ENCODE results near the gene DUOXA2. TPM values are rescaled to one million over a fixed set of nuclear protein-coding genes. Genes with fewer than 3 reads are reported as not detected.

Gene DUOXA2
- total RNA-seq, 4 donors from 2014 or later, result 0.68 to 10.0 TPM; not detected in 2

GRCh38 chr15:45156744-45157455, 42.8 kb downstream of the DUOXA2 start:
- no peaks in the 10 kb centered on the region for H3K4me1 ChIP-seq
- TF ChIP-seq EP300 (IDR thresholded peaks at IDR 0.05; ENCODE audit: low read depth) (no peak), POLR2A (IDR thresholded peaks at IDR 0.05) (no peak), POLR2AphosphoS5 (IDR thresholded peaks at IDR 0.05) (no peak), CTCF (IDR thresholded peaks at IDR 0.05) (no peak)
- H3K9me3 ChIP-seq, result no peaks in the 10 kb centered on the region
- H3K4me3 ChIP-seq, result no peak overlapping the region
- 70 to 87% methylated on average over 4 to 7 of the region's 7 CpGs for whole genome bisulfite sequencing, 2 donors (ENCODE audit: low coverage in 1 of 2)
- intact Hi-C loops (cut with DNase I; ENCODE audit: low total_unique reads) (loop anchor here (1.0 kb wide), 1 partner anchor 11 kb away; no protein-coding TSS in a partner anchor), in situ Hi-C loops (cut with MboI; ENCODE audit: low pct_ligation_motif_present in 1 of 4, low pct_unique_long_range_greater_than_20kb in 1 of 4, low sequenced_read_pairs in 3 of 4) (loop anchor here in 2 of 4 donors (25.0 kb wide), 2 partner anchors 230 to 455 kb away; partner anchors contain the start of gene GATM (in 1 of the 2))
- H3K27ac ChIP-seq, result no peak overlapping the region
- no peaks in the 10 kb centered on the region for H3K36me3 ChIP-seq
- DNase-seq, result no peak
- H3K27me3 ChIP-seq, result no peaks in the 10 kb centered on the region

- DNase-seq, result no peak
These were observed 43.8 kb downstream of the DUOXA2 start for GRCh38 chr15:45157974-45158373.

GRCh38 chr15:45161666-45162065, 47.5 kb downstream of the DUOXA2 start:
- WGBS, 2 donors (ENCODE audit: low coverage in 1 of 2), result 92% methylated on average over 12 of the region's 14 CpGs; no CpG with 5 or more reads in 1 of the 2 donors
- intact Hi-C loops (cut with DNase I; ENCODE audit: low total_unique reads) (loop anchor here (10.0 kb wide), 1 partner anchor 233 kb away; no protein-coding TSS in a partner anchor), in situ Hi-C loops (cut with MboI; ENCODE audit: low pct_ligation_motif_present in 1 of 4, low pct_unique_long_range_greater_than_20kb in 1 of 4, low sequenced_read_pairs in 3 of 4) (loop anchor here in 2 of 4 donors (25.0 kb wide), 2 partner anchors 226 to 451 kb away; partner anchors contain the start of gene GATM (in 1 of the 2))

More at GRCh38 chr15:45157974-45158373, 43.8 kb downstream of the DUOXA2 start:
- no peak overlapping the region for H3K27ac ChIP-seq
- in situ Hi-C loops (cut with MboI; ENCODE audit: low pct_ligation_motif_present in 1 of 4, low pct_unique_long_range_greater_than_20kb in 1 of 4, low sequenced_read_pairs in 3 of 4) (loop anchor here in 2 of 4 donors (25.0 kb wide), 2 partner anchors 229 to 454 kb away; partner anchors contain the start of gene GATM (in 1 of the 2)), intact Hi-C loops (cut with DNase I; ENCODE audit: low total_unique reads) (no loop called here)
- no peak overlapping the region for H3K4me3 ChIP-seq
- no peaks in the 10 kb centered on the region for H3K27me3 ChIP-seq
- TF ChIP-seq POLR2A (IDR thresholded peaks at IDR 0.05), result no peak
- no peak for TF ChIP-seq CTCF (IDR thresholded peaks at IDR 0.05)
- no peak for TF ChIP-seq EP300 (IDR thresholded peaks at IDR 0.05; ENCODE audit: low read depth)
- no peak for TF ChIP-seq POLR2AphosphoS5 (IDR thresholded peaks at IDR 0.05)
- H3K4me1 ChIP-seq, result peaks cover 0 to 5% (median 2%) of the 10 kb centered on the region in 4 donors
- H3K36me3 ChIP-seq, result no peaks in the 10 kb centered on the region
- 67 to 76% methylated on average over 1 of the region's 1 CpG for WGBS, 2 donors (ENCODE audit: low coverage in 1 of 2)
- H3K9me3 ChIP-seq, result no peaks in the 10 kb centered on the region

More at GRCh38 chr15:45161666-45162065, 47.5 kb downstream of the DUOXA2 start:
- Histone ChIP-seq H3K36me3 (no peaks in the 10 kb centered on the region), H3K4me3 (no peak overlapping the region), H3K27me3 (no peaks in the 10 kb centered on the region), H3K27ac (no peak overlapping the region), H3K4me1 (peaks cover 10 to 21% (median 12%) of the 10 kb centered on the region in 4 donors), H3K9me3 (no peaks in the 10 kb centered on the region)
- no peak for DNase-seq
- TF ChIP-seq POLR2A (IDR thresholded peaks at IDR 0.05) (no peak), POLR2AphosphoS5 (IDR thresholded peaks at IDR 0.05) (no peak), EP300 (IDR thresholded peaks at IDR 0.05; ENCODE audit: low read depth) (no peak), CTCF (IDR thresholded peaks at IDR 0.05) (no peak)
